ENCODE measurements around the gene CYP3A7. TPM values are rescaled to one million over a fixed set of nuclear protein-coding genes. Genes with fewer than 3 reads are reported as not detected.

Gene CYP3A7
- total and polyA plus RNA-seq, 2 of the 13 experiments (the other 11 are each of a cell fraction or from before 2014, with no cell fraction given) = 5.8 to 6.4 TPM

GRCh38 chr7:99729486-99730237 is 5.3 kb downstream of the CYP3A7 start (continued):
- no peak for TF ChIP-seq CAMTA2 (CRISPR knock-in tag; IDR thresholded peaks at IDR 0.05; ENCODE audit: borderline replicate concordance)
- peak; percentile 59; the same call in 1 of the 2 replicates for TF ChIP-seq NFIC (IDR thresholded peaks at IDR 0.05; ENCODE audit: low read length)
- TF ChIP-seq NR0B2 (CRISPR knock-in tag; IDR thresholded peaks at IDR 0.05) = no peak
- no peak for TF ChIP-seq TBX2 (CRISPR knock-in tag; IDR thresholded peaks at IDR 0.05; ENCODE audit: borderline replicate concordance)
- peak; percentile 44; the same call in 1 of the 2 replicates for TF ChIP-seq HDAC1 (CRISPR knock-in tag; IDR thresholded peaks at IDR 0.05)
- no peak; the same call in 1 of the 2 replicates for TF ChIP-seq ATF7 (IDR thresholded peaks at IDR 0.05)
- no peak for TF ChIP-seq ATF7 (CRISPR knock-in tag; IDR thresholded peaks at IDR 0.05)
- no peak for TF ChIP-seq U2AF1 (optimal IDR thresholded peaks at IDR 0.05; ENCODE audit: low read depth, low read length)
- TF ChIP-seq PCBP2 (optimal IDR thresholded peaks at IDR 0.05; ENCODE audit: low read depth, low read length, poor library complexity, severe bottlenecking) = no peak
- no peak for TF ChIP-seq SMAD1 (CRISPR knock-in tag; IDR thresholded peaks at IDR 0.05; ENCODE audit: borderline replicate concordance, low read depth)
- no peak for TF ChIP-seq PTBP1 (IDR thresholded peaks at IDR 0.05; ENCODE audit: low read depth, low read length, poor library complexity, severe bottlenecking)
- TF ChIP-seq FOXA1 (IDR thresholded peaks at IDR 0.05) = no peak
- TF ChIP-seq FOXA1 (CRISPR knock-in tag; IDR thresholded peaks at IDR 0.05) = 0 out of 2 replicates have a peak, but pooled peaks have one; percentile 18
- TF ChIP-seq ZNF432 (CRISPR knock-in tag; IDR thresholded peaks at IDR 0.05; ENCODE audit: borderline replicate concordance) = no peak
- peak; percentile 59; the same call in 1 of the 2 replicates for TF ChIP-seq ZNF205 (CRISPR knock-in tag; IDR thresholded peaks at IDR 0.05)
- TF ChIP-seq ONECUT2 (CRISPR knock-in tag; IDR thresholded peaks at IDR 0.05) = peak; percentile 38; the same call in 1 of the 2 replicates
- TF ChIP-seq ZNF33B (CRISPR knock-in tag; IDR thresholded peaks at IDR 0.05) = no peak
- TF ChIP-seq E2F2 (CRISPR knock-in tag; IDR thresholded peaks at IDR 0.05; ENCODE audit: borderline replicate concordance) = no peak
- TF ChIP-seq ZNF614 (CRISPR knock-in tag; IDR thresholded peaks at IDR 0.05; ENCODE audit: borderline replicate concordance) = peak; percentile 25; the same call in 1 of the 2 replicates
- TF ChIP-seq ZNF670 (CRISPR knock-in tag; IDR thresholded peaks at IDR 0.05; ENCODE audit: borderline replicate concordance) = peak; percentile 50; the same call in 1 of the 2 replicates
- TF ChIP-seq HMGXB3 (CRISPR knock-in tag; IDR thresholded peaks at IDR 0.05; ENCODE audit: borderline replicate concordance) = no peak
- peak; percentile 51; the same call in 1 of the 2 replicates for TF ChIP-seq MYPOP (CRISPR knock-in tag; IDR thresholded peaks at IDR 0.05)
- TF ChIP-seq ZNF619 (CRISPR knock-in tag; IDR thresholded peaks at IDR 0.05) = 0 out of 2 replicates have a peak, but pooled peaks have one; percentile 27
